Neural cell (in vitro differentiated cells): ENCODE data around the gene IFIT3. TPM values are rescaled to one million over a fixed set of nuclear protein-coding genes. Genes with fewer than 3 reads are reported as not detected.

ENCODE experiments used
- H2AFZ ChIP-seq: fragments of 200-600, 300-800 bp; sonication (generic), shearing (Covaris generic); 2 replicates; pipeline ENCODE4 v1.6.0; 2014; ENCODE audit warnings: low read depth, mild to moderate bottlenecking, antibody characterized with exemption, low read length, moderate library complexity
- H3F3A ChIP-seq: fragments of 200-600 bp; shearing (Covaris generic); 2 replicates; pipeline ENCODE4 v1.6.1; 2016; ENCODE audit warnings: mild to moderate bottlenecking, moderate library complexity, mixed read lengths, antibody characterized with exemption, low read length; ENCODE audit not compliant: insufficient read depth, poor library complexity, severe bottlenecking
- H3K27ac ChIP-seq: fragments of 200-600, 300-800 bp; sonication (generic), shearing (Covaris generic); 2 replicates; pipeline ENCODE4 v1.5.1; 2014; ENCODE audit warnings: mild to moderate bottlenecking, low read length, moderate library complexity
- H3K27me3 ChIP-seq: fragments of 300-800, 200-600 bp; sonication (generic), shearing (Covaris generic); 2 replicates; pipeline ENCODE4 v1.6.0; 2014; ENCODE audit warnings: mild to moderate bottlenecking, low read depth, low read length, moderate library complexity; ENCODE audit not compliant: insufficient read depth
- H3K36me3 ChIP-seq: fragments of 300-800, 200-600 bp; sonication (generic), shearing (Covaris generic); 2 replicates; pipeline ENCODE4 v1.5.1; 2014; ENCODE audit warnings: mild to moderate bottlenecking, antibody characterized with exemption, low read length, moderate library complexity; ENCODE audit not compliant: insufficient read depth
- H3K4me2 ChIP-seq: fragments of 300-800, 200-600 bp; sonication (generic), shearing (Covaris generic); 2 replicates; pipeline ENCODE4 v1.6.0; 2014; ENCODE audit warnings: mild to moderate bottlenecking, low read length
- H3K4me3 ChIP-seq: fragments of 300-800, 200-600 bp; sonication (generic), shearing (Covaris generic); 2 replicates; pipeline ENCODE4 v1.5.1; 2014; ENCODE audit warnings: mild to moderate bottlenecking, low read length, moderate library complexity
- H3K79me2 ChIP-seq: fragments of 200-600 bp; shearing (Covaris generic); replicated peaks from 2 replicates; pipeline ENCODE4 v1.6.0; 2014; ENCODE audit warnings: mild to moderate bottlenecking, low read length, moderate library complexity; ENCODE audit not compliant: insufficient read depth
- H3K9ac ChIP-seq: fragments of 300-800, 200-600 bp; sonication (generic), shearing (Covaris generic); 2 replicates; pipeline ENCODE4 v1.6.1; 2016; ENCODE audit warnings: mild to moderate bottlenecking, low read length, mixed read lengths
- H3K9me2 ChIP-seq: fragments of 200-600 bp; shearing (Covaris generic); 2 replicates; pipeline ENCODE4 v1.6.1; 2016; ENCODE audit warnings: mild to moderate bottlenecking, low read length, mixed read lengths; ENCODE audit not compliant: insufficient read depth
- H3K9me3 ChIP-seq: fragments of 200-600, 300-800 bp; sonication (generic), shearing (Covaris generic); 2 replicates; pipeline ENCODE4 v1.6.1; 2016; ENCODE audit warnings: mild to moderate bottlenecking, mixed run types, low read length, moderate library complexity, mixed read lengths
- H4K20me1 ChIP-seq: fragments of 200-600 bp; shearing (Covaris generic); 2 replicates; pipeline ENCODE4 v1.6.1; 2016; ENCODE audit warnings: mild to moderate bottlenecking, mixed run types; ENCODE audit not compliant: insufficient read depth
- EP300 ChIP-seq: fragments of 450-650 bp; conservative IDR thresholded peaks from 2 replicates; pipeline ENCODE4 v1.6.1; 2014; ENCODE audit warnings: antibody characterized with exemption, mild to moderate bottlenecking, moderate library complexity; ENCODE audit not compliant: poor library complexity, severe bottlenecking
- EZH2 ChIP-seq: fragments of 200-600, 300-800 bp; shearing (Covaris generic), sonication (generic); IDR thresholded peaks from 2 replicates; pipeline ENCODE4 v1.6.1; 2014; ENCODE audit warnings: antibody characterized with exemption, low read length, borderline replicate concordance, mild to moderate bottlenecking; ENCODE audit not compliant: insufficient read depth, poor library complexity, severe bottlenecking
- MXI1 ChIP-seq: fragments of 450-650 bp; conservative IDR thresholded peaks from 2 replicates; pipeline ENCODE4 v1.6.1; 2014; ENCODE audit warnings: antibody characterized with exemption, mild to moderate bottlenecking; ENCODE audit not compliant: poor library complexity, severe bottlenecking
- POLR2AphosphoS5 ChIP-seq: IDR thresholded peaks from 2 replicates; pipeline ENCODE4 v1.6.1; 2012
- RAD21 ChIP-seq: fragments of 450-650 bp; conservative IDR thresholded peaks from 2 replicates; pipeline ENCODE4 v1.6.1; 2014; ENCODE audit warnings: antibody characterized with exemption, mild to moderate bottlenecking, moderate library complexity
- SMC3 ChIP-seq: fragments of 450-650 bp; conservative IDR thresholded peaks from 2 replicates; pipeline ENCODE4 v1.6.1; 2014; ENCODE audit warnings: antibody characterized with exemption, mild to moderate bottlenecking, moderate library complexity; ENCODE audit not compliant: poor library complexity
- TAF1 ChIP-seq: IDR thresholded peaks from 2 replicates; pipeline ENCODE4 v1.6.1; 2012; ENCODE audit warnings: low read depth
- polyA plus RNA-seq: library from polyadenylated mRNA; depleted of rRNA; stranded (reverse); fragments of >200 nt; gene quantifications from 2 replicates; pipeline ENCODE4 v1.2.3, GENCODE V29; 2014
- TF ChIP-seq, protein P1 (sequence below): IDR thresholded peaks from 2 replicates; pipeline ENCODE4 v1.6.1; 2012; ENCODE audit warnings: borderline replicate concordance
- TF ChIP-seq, protein P2 (sequence below): fragments of 450-650 bp; IDR thresholded peaks from 2 replicates; pipeline ENCODE4 v1.5.1; 2014; ENCODE audit warnings: antibody characterized with exemption, mild to moderate bottlenecking, moderate library complexity; ENCODE audit not compliant: poor library complexity, severe bottlenecking

The IFIT3 gene
- polyA plus RNA-seq, 1 donor from 2014 or later: 0.24 TPM

DNA sequence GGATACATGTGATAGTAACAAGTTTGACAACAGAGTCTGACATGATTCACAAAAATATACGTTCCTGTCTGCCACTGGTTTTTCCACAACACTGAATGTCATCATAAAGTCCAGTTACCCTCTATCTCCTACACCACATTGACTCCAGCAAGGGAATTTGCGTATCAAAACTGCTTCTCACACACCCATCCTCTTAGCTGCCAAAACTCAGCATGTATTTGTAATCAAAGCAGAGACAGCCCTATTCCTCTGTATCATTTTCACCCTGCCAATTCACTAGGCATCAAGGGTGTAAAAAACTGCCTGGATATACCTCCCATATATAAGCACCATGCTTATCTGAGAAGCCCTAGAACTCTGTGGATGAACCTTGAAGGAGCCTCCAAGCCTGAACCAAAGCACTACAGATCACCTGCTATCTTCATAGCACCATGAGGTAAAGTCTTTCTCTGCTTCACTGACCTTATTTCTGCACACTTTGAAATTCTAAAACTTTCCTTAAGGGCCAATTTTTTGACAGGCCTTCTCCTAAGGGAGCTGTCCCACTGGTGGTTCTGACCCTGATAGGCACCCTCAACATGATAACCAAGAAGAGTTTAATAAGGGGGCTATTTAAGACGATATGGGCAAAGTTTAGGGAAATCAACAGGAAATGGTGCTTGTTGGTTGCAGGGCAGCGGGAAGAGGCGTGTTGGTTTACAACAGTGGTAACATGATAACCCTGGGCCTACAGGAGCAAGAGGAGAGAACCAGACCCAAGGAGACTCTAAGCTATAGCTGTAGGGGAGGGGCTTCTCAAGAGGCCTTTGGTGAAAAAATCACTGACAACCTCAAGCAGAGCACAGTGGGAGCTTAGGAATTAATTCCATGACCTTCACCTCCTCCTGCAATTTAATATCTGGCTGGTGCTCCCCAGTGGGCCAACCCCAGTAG lies 50.2 kb downstream of the IFIT3 start, which contains the start of gene IFIT1B:
Gene IFIT1B, plus strand, starts transcription at position 352 of the 933 bp plus-strand sequence. Its CDS starts 80 bp downstream, at position 432.
- Histone ChIP-seq H3K36me3 (no peaks in the 10 kb centered on the region), H4K20me1 (no peaks in the 10 kb centered on the region), H3K9me3 (no peaks in the 10 kb centered on the region), H3K27me3 (no peaks in the 10 kb centered on the region), H3K4me3 (no peak within 1 kb of the TSS), H3K9me2 (no peaks in the 10 kb centered on the region), H3K4me2 (no peak within 1 kb of the TSS), H2AFZ (no peak within 1 kb of the TSS), H3F3A (no peaks in the 10 kb centered on the region), H3K27ac (no peak within 1 kb of the TSS), H3K79me2 (no peaks in the 10 kb centered on the region), H3K9ac (no peak within 1 kb of the TSS)
- TF ChIP-seq RAD21 (no peak), TAF1 (no peak), POLR2AphosphoS5 (no peak), SMC3 (no peak), EZH2 (no peak), MXI1 (no peak), EP300 (no peak)
- TF ChIP-seq, protein P1, sequence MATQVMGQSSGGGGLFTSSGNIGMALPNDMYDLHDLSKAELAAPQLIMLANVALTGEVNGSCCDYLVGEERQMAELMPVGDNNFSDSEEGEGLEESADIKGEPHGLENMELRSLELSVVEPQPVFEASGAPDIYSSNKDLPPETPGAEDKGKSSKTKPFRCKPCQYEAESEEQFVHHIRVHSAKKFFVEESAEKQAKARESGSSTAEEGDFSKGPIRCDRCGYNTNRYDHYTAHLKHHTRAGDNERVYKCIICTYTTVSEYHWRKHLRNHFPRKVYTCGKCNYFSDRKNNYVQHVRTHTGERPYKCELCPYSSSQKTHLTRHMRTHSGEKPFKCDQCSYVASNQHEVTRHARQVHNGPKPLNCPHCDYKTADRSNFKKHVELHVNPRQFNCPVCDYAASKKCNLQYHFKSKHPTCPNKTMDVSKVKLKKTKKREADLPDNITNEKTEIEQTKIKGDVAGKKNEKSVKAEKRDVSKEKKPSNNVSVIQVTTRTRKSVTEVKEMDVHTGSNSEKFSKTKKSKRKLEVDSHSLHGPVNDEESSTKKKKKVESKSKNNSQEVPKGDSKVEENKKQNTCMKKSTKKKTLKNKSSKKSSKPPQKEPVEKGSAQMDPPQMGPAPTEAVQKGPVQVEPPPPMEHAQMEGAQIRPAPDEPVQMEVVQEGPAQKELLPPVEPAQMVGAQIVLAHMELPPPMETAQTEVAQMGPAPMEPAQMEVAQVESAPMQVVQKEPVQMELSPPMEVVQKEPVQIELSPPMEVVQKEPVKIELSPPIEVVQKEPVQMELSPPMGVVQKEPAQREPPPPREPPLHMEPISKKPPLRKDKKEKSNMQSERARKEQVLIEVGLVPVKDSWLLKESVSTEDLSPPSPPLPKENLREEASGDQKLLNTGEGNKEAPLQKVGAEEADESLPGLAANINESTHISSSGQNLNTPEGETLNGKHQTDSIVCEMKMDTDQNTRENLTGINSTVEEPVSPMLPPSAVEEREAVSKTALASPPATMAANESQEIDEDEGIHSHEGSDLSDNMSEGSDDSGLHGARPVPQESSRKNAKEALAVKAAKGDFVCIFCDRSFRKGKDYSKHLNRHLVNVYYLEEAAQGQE: no peak
- TF ChIP-seq, protein P2, sequence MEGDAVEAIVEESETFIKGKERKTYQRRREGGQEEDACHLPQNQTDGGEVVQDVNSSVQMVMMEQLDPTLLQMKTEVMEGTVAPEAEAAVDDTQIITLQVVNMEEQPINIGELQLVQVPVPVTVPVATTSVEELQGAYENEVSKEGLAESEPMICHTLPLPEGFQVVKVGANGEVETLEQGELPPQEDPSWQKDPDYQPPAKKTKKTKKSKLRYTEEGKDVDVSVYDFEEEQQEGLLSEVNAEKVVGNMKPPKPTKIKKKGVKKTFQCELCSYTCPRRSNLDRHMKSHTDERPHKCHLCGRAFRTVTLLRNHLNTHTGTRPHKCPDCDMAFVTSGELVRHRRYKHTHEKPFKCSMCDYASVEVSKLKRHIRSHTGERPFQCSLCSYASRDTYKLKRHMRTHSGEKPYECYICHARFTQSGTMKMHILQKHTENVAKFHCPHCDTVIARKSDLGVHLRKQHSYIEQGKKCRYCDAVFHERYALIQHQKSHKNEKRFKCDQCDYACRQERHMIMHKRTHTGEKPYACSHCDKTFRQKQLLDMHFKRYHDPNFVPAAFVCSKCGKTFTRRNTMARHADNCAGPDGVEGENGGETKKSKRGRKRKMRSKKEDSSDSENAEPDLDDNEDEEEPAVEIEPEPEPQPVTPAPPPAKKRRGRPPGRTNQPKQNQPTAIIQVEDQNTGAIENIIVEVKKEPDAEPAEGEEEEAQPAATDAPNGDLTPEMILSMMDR: no peak

DNA sequence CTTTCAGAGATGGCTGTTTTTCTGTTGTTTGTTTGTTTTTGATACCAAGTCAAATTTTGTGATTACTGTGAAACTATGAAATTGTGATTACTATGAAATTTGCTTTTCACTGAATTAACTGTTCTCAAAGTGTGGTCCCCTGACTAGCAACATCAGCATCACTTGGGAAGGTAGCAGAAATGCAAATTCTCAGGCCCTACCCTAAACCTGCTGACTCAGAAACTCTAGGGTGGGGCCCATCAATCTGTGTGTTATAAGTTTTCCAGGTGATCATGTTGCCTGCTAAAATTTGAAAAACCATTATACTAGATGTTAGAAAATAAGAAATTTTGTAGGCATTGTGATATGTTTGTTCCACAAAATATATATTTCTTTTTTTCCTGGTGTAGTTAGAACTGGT lies 51.3 kb downstream of the IFIT3 start:
- no peaks in the 10 kb centered on the region for H4K20me1 ChIP-seq
- H3K4me3 ChIP-seq: no peak overlapping the region
- no peak overlapping the region for H3K4me2 ChIP-seq
- H3K27me3 ChIP-seq: no peaks in the 10 kb centered on the region
- no peaks in the 10 kb centered on the region for H3F3A ChIP-seq
- H3K9me2 ChIP-seq: no peaks in the 10 kb centered on the region
- H3K9ac ChIP-seq: no peak overlapping the region
- no peaks in the 10 kb centered on the region for H3K36me3 ChIP-seq
- no peak overlapping the region for H2AFZ ChIP-seq
- H3K9me3 ChIP-seq: no peaks in the 10 kb centered on the region
- no peaks in the 10 kb centered on the region for H3K79me2 ChIP-seq
- H3K27ac ChIP-seq: no peak overlapping the region
- TF ChIP-seq, protein P1: no peak
- TF ChIP-seq EZH2: no peak
- no peak for TF ChIP-seq RAD21
- TF ChIP-seq, protein P2: no peak
- TF ChIP-seq MXI1: no peak
- no peak for TF ChIP-seq POLR2AphosphoS5
- no peak for TF ChIP-seq TAF1
- no peak for TF ChIP-seq SMC3
- no peak for TF ChIP-seq EP300
